ENCODE measurements around the gene PCDHGB3. TPM values are rescaled to one million over a fixed set of nuclear protein-coding genes. Genes with fewer than 3 reads are reported as not detected.
"Not testable (repeated sequence)": the region's sequence is repeated elsewhere in the genome, so short reads cannot be mapped to it uniquely, and the experiment has no call there.

The PCDHGB3 gene
- total RNA-seq, 5 donors from 2014 or later (not counting 1 experiment from before 2014, with no cell fraction given) = 0.20 to 0.85 (median 0.41) TPM

DNA sequence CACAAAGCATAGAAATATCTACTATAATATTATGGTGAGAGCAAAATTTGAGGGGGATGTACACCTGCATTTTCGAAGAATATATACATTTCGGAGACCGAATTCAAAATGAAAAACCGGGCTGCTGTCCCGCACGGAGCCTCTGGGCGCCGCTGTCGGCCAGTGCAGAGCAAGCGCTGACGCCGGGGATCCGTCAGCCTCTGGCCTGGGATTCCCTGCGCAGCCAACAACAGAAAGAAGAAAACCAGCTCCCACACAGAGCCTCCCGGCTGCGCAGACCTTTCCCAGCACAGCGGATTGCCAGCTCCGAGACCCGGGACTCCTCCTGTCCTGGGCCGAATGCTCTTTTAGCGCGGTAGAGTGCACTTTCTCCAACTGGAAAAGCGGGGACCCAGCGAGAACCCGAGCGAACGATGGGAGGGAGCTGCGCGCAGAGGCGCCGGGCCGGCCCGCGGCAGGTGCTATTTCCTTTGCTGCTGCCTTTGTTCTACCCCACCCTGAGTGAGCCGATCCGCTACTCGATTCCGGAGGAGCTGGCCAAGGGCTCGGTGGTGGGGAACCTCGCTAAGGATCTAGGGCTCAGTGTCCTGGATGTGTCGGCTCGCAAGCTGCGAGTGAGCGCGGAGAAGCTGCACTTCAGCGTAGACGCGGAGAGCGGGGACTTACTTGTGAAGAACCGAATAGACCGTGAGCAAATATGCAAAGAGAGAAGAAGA is 37.9 kb downstream of the PCDHGB3 start, which contains the start of gene PCDHGB6:
Gene PCDHGB6, plus strand, starts transcription at position 232 of the 716 bp plus-strand sequence. Its CDS starts 182 bp downstream, at position 414.
- Mint-ChIP-seq H3K27ac (peak within 1 kb of the TSS in 1 of 2 donors; percentile 40), H3K36me3 (peaks cover 15% of the 10 kb centered on the region), H3K4me3 (peak within 1 kb of the TSS; percentile 13 to 60 (median 47)), H3K9me3 (peaks cover 14 to 32% (median 27%) of the 10 kb centered on the region in 3 donors), H3K27me3 (peaks cover 64 to 85% of the 10 kb centered on the region in 2 donors)
- not testable (repeated sequence) for H3K4me1 ChIP-seq (ENCODE audit: control insufficient read depth in 1 of 2, extremely low read depth in 1 of 2, insufficient read depth in 2 of 2, low read length in 2 of 2); H3K4me1 Mint-ChIP-seq; H3K27ac ChIP-seq (ENCODE audit: low read length); H3K9me3 ChIP-seq; H3K36me3 ChIP-seq (ENCODE audit: control insufficient read depth in 2 of 2, extremely low read depth in 1 of 2, insufficient read depth in 1 of 2, low read length in 1 of 2)
- 23% methylated on average over 41 of the region's 51 CpGs for WGBS (ENCODE audit: insufficient coverage)
- H3K27me3 ChIP-seq (replicated peaks in 1 of 2; ENCODE audit: control insufficient read depth in 2 of 2, extremely low read depth in 1 of 2, insufficient read depth in 2 of 2, low read length in 1 of 2) = peaks cover 19 to 66% of the 10 kb centered on the region in 2 experiments
- peak in 12 of 35 experiments; percentile 11 to 40 (median 26) for DNase-seq
- ChIA-PET CTCF (interaction anchor here (0.6 to 1.6 kb wide), 3 partner anchors 110 to 156 kb away, joined by 3 to 6 read pairs (median 3); no protein-coding TSS in a partner anchor), POLR2A (interaction anchor here (0.5 to 0.6 kb wide), 2 partner anchors 92 to 153 kb away, joined by 3 to 8 read pairs; no protein-coding TSS in a partner anchor)
- ATAC-seq (replicated peaks in 1 of 4) = peak; percentile 32 to 54 (median 48)
- peak within 1 kb of the TSS in 1 of 2 donors; percentile 19 for H3K4me3 ChIP-seq (ENCODE audit: control insufficient read depth in 1 of 2, extremely low read depth in 1 of 2, low read length in 1 of 2)

DNA sequence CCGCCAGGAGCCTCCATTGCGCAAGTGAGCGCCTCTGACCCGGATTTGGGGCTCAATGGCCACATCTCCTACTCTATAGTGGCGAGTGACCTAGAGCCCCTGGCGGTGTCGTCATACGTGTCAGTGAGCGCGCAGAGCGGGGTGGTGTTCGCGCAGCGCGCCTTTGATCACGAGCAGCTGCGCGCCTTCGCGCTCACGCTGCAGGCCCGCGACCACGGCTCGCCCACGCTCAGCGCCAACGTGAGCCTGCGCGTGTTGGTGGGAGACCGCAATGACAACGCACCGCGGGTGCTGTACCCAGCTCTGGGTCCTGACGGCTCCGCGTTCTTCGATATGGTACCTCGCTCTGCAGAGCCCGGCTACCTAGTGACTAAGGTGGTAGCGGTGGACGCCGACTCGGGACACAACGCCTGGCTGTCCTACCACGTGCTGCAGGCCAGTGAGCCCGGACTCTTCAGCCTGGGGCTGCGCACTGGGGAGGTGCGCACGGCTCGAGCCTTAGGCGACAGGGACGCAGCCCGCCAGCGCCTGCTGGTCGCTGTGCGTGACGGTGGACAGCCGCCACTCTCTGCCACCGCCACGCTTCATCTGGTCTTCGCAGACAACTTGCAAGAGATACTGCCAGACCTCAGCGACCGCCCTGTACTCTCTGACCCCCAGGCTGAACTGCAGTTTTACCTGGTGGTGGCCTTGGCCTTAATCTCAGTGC is 39.7 kb downstream of the PCDHGB3 start:
- Mint-ChIP-seq H3K27me3 (peaks cover 64 to 85% of the 10 kb centered on the region in 2 donors), H3K27ac (no peak overlapping the region), H3K36me3 (peaks cover 16% of the 10 kb centered on the region), H3K9me3 (peaks cover 17 to 29% (median 23%) of the 10 kb centered on the region in 3 donors), H3K4me1 (peaks cover 18 to 22% (median 20%) of the 10 kb centered on the region in 3 donors), H3K4me3 (no peak overlapping the region)
- H3K36me3 ChIP-seq (ENCODE audit: control insufficient read depth in 2 of 2, extremely low read depth in 1 of 2, insufficient read depth in 1 of 2, low read length in 1 of 2) = no peaks in the 10 kb centered on the region
- H3K4me3 ChIP-seq (ENCODE audit: control insufficient read depth in 1 of 2, extremely low read depth in 1 of 2, low read length in 1 of 2) = peak overlapping the region in 1 of 2 donors; percentile 21
- POLR2A ChIA-PET = no interaction called here
- no peak overlapping the region for H3K27ac ChIP-seq (ENCODE audit: low read length)
- H3K27me3 ChIP-seq (replicated peaks in 1 of 2; ENCODE audit: control insufficient read depth in 2 of 2, extremely low read depth in 1 of 2, insufficient read depth in 2 of 2, low read length in 1 of 2) = peaks cover 22 to 68% of the 10 kb centered on the region in 2 experiments
- CTCF ChIA-PET = interaction anchor here (0.7 to 1.0 kb wide), 4 partner anchors 89 to 1114 kb away, joined by 3 to 5 read pairs (median 3); partner anchors contain the start of gene TAF7 (in 1 of the 2)
- peaks cover 0 to 11% of the 10 kb centered on the region in 2 experiments for H3K4me1 ChIP-seq (ENCODE audit: control insufficient read depth in 1 of 2, extremely low read depth in 1 of 2, insufficient read depth in 2 of 2, low read length in 2 of 2)
- no peak for ATAC-seq (replicated peaks in 1 of 4)
- peaks cover 4% of the 10 kb centered on the region for H3K9me3 ChIP-seq
- WGBS (ENCODE audit: insufficient coverage) = 46% methylated on average over 63 of the region's 64 CpGs
- no peak for DNase-seq

DNA sequence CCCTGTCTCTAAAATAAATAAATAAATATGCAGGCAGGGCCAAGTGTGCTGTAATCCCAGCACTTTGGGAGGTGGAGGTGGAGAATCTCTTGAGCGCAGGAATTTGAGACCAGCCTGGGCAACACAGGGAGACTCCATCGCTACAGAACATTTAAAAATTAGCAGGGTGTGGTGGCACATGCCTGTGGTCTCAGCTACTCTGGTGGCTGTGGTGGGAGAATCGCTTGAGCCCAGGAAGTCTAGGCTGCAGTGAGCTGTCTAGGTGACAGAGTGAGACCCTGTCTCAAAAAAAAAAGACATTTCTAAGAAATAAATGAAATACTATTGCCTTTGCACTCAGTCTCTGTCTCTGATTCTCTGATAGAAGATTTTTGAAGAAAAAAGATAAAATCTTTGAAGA is 41.5 kb downstream of the PCDHGB3 start:
- ChIA-PET CTCF (interaction anchor here in 1 of 2 donors (1.0 kb wide), 1 partner anchor 152 kb away, joined by 4 read pairs; no protein-coding TSS in a partner anchor), POLR2A (no interaction called here)
- Histone ChIP-seq H3K4me1 (ENCODE audit: control insufficient read depth in 1 of 2, extremely low read depth in 1 of 2, insufficient read depth in 2 of 2, low read length in 2 of 2) (peaks cover 0 to 11% of the 10 kb centered on the region in 2 experiments), H3K27ac (ENCODE audit: low read length) (no peak overlapping the region), H3K9me3 (peaks cover 4% of the 10 kb centered on the region), H3K36me3 (ENCODE audit: control insufficient read depth in 2 of 2, extremely low read depth in 1 of 2, insufficient read depth in 1 of 2, low read length in 1 of 2) (no peaks in the 10 kb centered on the region), H3K27me3 (replicated peaks in 1 of 2; ENCODE audit: control insufficient read depth in 2 of 2, extremely low read depth in 1 of 2, insufficient read depth in 2 of 2, low read length in 1 of 2) (peaks cover 20 to 60% of the 10 kb centered on the region in 2 experiments), H3K4me3 (ENCODE audit: control insufficient read depth in 1 of 2, extremely low read depth in 1 of 2, low read length in 1 of 2) (no peak overlapping the region)
- WGBS (ENCODE audit: insufficient coverage) = 63% methylated on average over 2 of the region's 3 CpGs
- H3K27ac Mint-ChIP-seq = no peak overlapping the region
- peaks cover 16% of the 10 kb centered on the region for H3K36me3 Mint-ChIP-seq
- H3K27me3 Mint-ChIP-seq = peaks cover 60 to 80% of the 10 kb centered on the region in 2 donors
- no peak for DNase-seq
- no peak overlapping the region for H3K4me3 Mint-ChIP-seq
- peaks cover 17 to 24% (median 19%) of the 10 kb centered on the region in 3 donors for H3K9me3 Mint-ChIP-seq
- H3K4me1 Mint-ChIP-seq = peaks cover 21 to 28% (median 24%) of the 10 kb centered on the region in 3 donors
- ATAC-seq (replicated peaks in 1 of 4) = no peak

DNA sequence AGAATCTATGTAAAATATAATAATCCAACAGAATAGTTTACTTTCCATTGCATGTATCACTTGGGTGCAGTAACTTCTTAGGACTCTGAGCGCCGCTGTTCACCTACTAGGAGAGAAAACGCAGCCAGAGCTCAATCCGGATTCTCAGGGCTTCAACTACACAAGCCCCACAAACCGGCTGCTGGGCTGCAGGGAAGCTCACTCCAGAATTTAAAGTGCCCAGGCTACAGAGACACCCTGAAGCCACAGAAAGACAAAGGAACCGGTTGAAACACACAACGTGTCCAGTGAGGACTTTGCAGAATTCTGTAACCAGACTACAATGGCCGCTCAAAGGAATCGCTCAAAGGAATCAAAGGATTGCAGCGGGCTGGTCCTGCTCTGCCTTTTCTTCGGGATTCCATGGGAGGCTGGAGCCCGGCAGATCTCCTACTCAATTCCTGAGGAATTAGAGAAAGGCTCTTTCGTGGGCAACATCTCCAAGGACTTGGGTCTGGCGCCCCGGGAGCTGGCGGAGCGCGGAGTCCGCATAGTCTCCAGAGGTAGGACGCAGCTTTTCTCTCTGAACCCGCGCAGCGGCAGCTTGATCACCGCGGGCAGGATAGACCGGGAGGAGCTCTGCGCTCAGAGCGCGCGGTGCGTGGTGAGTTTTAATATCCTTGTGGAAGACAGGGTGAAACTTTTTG is 43.0 kb downstream of the PCDHGB3 start, which contains the start of gene PCDHGA10:
Gene PCDHGA10, plus strand, starts transcription at position 134 of the 686 bp plus-strand sequence. Its CDS starts 189 bp downstream, at position 323.
- ChIA-PET CTCF (interaction anchor here (0.6 to 2.1 kb wide), 22 partner anchors 9 to 192 kb away, joined by 3 to 29 read pairs (median 5); partner anchors contain the start of genes PCDHGA11 (in 1 of the 2), PCDHGA12 (in 1 of the 2), PCDHGB3 (in 1 of the 2) and PCDHGB5 (in 1 of the 2)), POLR2A (interaction anchor here in 1 of 2 donors (1.3 kb wide), 1 partner anchor 151 kb away, joined by 5 read pairs; no protein-coding TSS in a partner anchor)
- H3K4me1 Mint-ChIP-seq = peaks cover 22 to 35% (median 23%) of the 10 kb centered on the region in 3 donors
- WGBS (ENCODE audit: insufficient coverage) = 16% methylated on average over 23 of the region's 31 CpGs
- H3K27ac Mint-ChIP-seq = peak within 1 kb of the TSS; percentile 34
- peaks cover 18% of the 10 kb centered on the region for H3K36me3 Mint-ChIP-seq
- H3K4me1 ChIP-seq (ENCODE audit: control insufficient read depth in 1 of 2, extremely low read depth in 1 of 2, insufficient read depth in 2 of 2, low read length in 2 of 2) = peaks cover 0 to 18% of the 10 kb centered on the region in 2 experiments
- H3K27me3 Mint-ChIP-seq = peaks cover 57 to 80% of the 10 kb centered on the region in 2 donors
- H3K27ac ChIP-seq (ENCODE audit: low read length) = no peak within 1 kb of the TSS
- H3K9me3 Mint-ChIP-seq = peaks cover 20 to 23% (median 21%) of the 10 kb centered on the region in 3 donors
- ATAC-seq (replicated peaks in 1 of 4) (peak; percentile 78 to 84 (median 82)), DNase-seq (peak in 32 of 35 experiments; percentile 15 to 69 (median 46))
- H3K4me3 Mint-ChIP-seq = peak within 1 kb of the TSS; percentile 77 to 85 (median 78)
- peak within 1 kb of the TSS; percentile 41 to 68 for H3K4me3 ChIP-seq (ENCODE audit: control insufficient read depth in 1 of 2, extremely low read depth in 1 of 2, low read length in 1 of 2)
- H3K36me3 ChIP-seq (ENCODE audit: control insufficient read depth in 2 of 2, extremely low read depth in 1 of 2, insufficient read depth in 1 of 2, low read length in 1 of 2) = no peaks in the 10 kb centered on the region
- no peaks in the 10 kb centered on the region for H3K9me3 ChIP-seq
- H3K27me3 ChIP-seq (replicated peaks in 1 of 2; ENCODE audit: control insufficient read depth in 2 of 2, extremely low read depth in 1 of 2, insufficient read depth in 2 of 2, low read length in 1 of 2) = peaks cover 15 to 63% of the 10 kb centered on the region in 2 experiments

DNA sequence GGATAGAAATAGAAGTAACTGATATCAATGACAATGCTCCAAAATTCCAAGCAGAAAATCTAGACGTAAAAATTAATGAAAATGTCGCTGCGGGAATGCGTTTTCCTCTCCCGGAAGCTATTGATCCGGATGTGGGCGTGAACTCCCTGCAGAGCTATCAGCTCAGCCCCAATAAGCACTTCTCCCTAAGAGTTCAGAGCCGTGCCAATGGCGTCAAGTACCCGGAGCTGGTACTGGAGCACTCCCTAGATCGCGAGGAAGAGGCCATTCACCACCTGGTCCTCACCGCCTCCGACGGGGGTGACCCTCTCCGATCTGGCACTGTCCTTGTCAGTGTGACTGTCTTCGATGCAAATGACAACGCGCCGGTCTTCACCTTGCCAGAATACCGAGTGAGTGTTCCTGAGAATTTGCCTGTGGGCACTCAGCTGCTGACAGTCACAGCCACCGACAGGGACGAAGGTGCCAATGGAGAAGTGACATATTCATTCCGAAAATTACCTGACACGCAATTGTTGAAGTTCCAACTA is 43.6 kb downstream of the PCDHGB3 start:
- CTCF ChIA-PET = interaction anchor here (0.6 to 2.1 kb wide), 18 partner anchors 8 to 824 kb away, joined by 3 to 29 read pairs (median 5); partner anchors contain the start of genes PCDHGA11 (in 1 of the 2), PCDHGA12 (in 1 of the 2) and PCDHGB5 (in 1 of the 2)
- ATAC-seq (replicated peaks in 1 of 4) (peak in 1 of 4 experiments; percentile 21), DNase-seq (no peak)
- WGBS (ENCODE audit: insufficient coverage) = 25% methylated on average over 21 of the region's 25 CpGs
- Mint-ChIP-seq H3K4me1 (peaks cover 20 to 36% (median 23%) of the 10 kb centered on the region in 3 donors), H3K36me3 (peaks cover 21% of the 10 kb centered on the region), H3K9me3 (peaks cover 20 to 25% (median 25%) of the 10 kb centered on the region in 3 donors), H3K27me3 (peaks cover 60 to 80% of the 10 kb centered on the region in 2 donors), H3K4me3 (peak overlapping the region; percentile 77 to 85 (median 78)), H3K27ac (peak overlapping the region in 1 of 2 donors; percentile 34)
- Histone ChIP-seq H3K36me3 (ENCODE audit: control insufficient read depth in 2 of 2, extremely low read depth in 1 of 2, insufficient read depth in 1 of 2, low read length in 1 of 2) (no peaks in the 10 kb centered on the region), H3K27me3 (replicated peaks in 1 of 2; ENCODE audit: control insufficient read depth in 2 of 2, extremely low read depth in 1 of 2, insufficient read depth in 2 of 2, low read length in 1 of 2) (peaks cover 21 to 62% of the 10 kb centered on the region in 2 experiments), H3K27ac (ENCODE audit: low read length) (no peak overlapping the region), H3K9me3 (no peaks in the 10 kb centered on the region), H3K4me1 (ENCODE audit: control insufficient read depth in 1 of 2, extremely low read depth in 1 of 2, insufficient read depth in 2 of 2, low read length in 2 of 2) (peaks cover 0 to 18% of the 10 kb centered on the region in 2 experiments), H3K4me3 (ENCODE audit: control insufficient read depth in 1 of 2, extremely low read depth in 1 of 2, low read length in 1 of 2) (peak overlapping the region; percentile 41 to 68)
- POLR2A ChIA-PET = interaction anchor here in 1 of 2 donors (1.3 kb wide), 1 partner anchor 150 kb away, joined by 5 read pairs; no protein-coding TSS in a partner anchor
